NB4 (cell line): ENCODE results near the gene TIPARP.

Source experiments
- CTCF ChIP-seq: IDR thresholded peaks from one replicate; pipeline ENCODE4 v1.5.1; 2012; ENCODE audit warnings: low read depth, low read length
- MAX ChIP-seq: IDR thresholded peaks from 2 replicates; pipeline ENCODE4 v1.6.1; 2011; ENCODE audit warnings: low read depth, low read length

- TF ChIP-seq MAX (no peak), CTCF (no peak)
Measured at GRCh38 chr3:156649681-156650080, 24.7 kb upstream of the TIPARP start.
